ENCODE results near the gene BTBD9. TPM values are rescaled to one million over a fixed set of nuclear protein-coding genes. Genes with fewer than 3 reads are reported as not detected.
A peak's percentile ranks its signal among the peaks of the same experiment; 100 is the strongest.

BTBD9 gene
- total RNA-seq, 1 experiment from 2014 or later, result 4.3 TPM

DNA sequence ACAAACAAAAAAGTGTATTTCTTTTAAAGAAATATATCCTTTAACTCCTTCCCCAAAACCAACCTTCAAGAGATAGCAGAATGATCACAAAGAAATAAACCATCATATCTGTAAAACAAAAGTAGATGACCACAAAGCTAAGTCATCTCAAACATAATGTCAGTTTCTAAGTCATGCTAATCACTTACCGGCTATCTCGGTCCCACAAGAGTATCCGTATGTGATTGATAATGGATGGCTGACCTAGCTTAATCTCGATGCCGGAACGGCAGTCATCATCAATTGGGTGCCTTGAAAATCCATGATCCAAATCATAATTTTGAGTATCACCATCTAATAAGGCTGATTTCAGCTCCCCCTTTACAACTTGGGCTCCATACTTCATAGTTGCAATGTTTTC, 59.7 kb downstream of the BTBD9 start:
- intact Hi-C loops (cut with micrococcal nuclease), result no loop called here
- CTCF ChIA-PET, result no interaction called here

DNA sequence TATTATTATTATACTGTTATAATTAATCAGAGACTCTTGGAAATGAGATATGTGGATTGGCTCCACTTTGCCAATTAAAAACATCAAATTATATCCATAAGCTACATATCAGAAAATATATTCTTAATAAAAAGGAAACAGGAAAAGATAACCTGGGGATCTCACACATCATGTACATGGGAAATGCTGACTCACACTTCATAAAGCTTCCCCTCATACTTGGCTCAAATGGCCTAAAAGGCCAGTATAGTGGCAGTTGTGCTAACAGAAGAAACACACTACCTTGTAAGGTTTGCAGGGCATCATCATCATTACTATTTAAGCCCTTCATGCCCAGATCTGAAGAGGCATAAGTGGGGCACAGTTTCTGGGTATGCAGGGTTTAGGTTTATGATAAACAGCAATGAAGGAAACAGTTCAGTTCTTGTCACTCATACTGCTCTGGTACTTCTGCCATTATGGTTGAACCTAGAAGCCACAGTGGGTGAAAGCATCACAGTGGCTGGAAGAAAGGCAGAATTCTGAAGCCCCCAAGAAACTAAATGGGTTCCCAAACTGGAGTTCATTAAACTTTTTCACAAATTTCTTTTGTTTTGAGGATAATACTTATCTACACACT, 60.6 kb downstream of the BTBD9 start:
- no peak overlapping the region for H2AFZ ChIP-seq (ENCODE audit: low read length)
- DNase-seq, result peak; percentile 33
- intact Hi-C loops (cut with micrococcal nuclease), result no loop called here
- H3K4me1 ChIP-seq (ENCODE audit: insufficient read depth, low read length), result peaks cover 5% of the 10 kb centered on the region; the same call in 1 of the 2 replicates
- H3K4me2 ChIP-seq (ENCODE audit: low read length), result no peak overlapping the region
- H3K36me3 ChIP-seq (ENCODE audit: low read depth, low read length), result no peaks in the 10 kb centered on the region
- H3K9me2 ChIP-seq (replicated peaks; ENCODE audit: low read length), result no peaks in the 10 kb centered on the region
- no peaks in the 10 kb centered on the region for H4K20me1 ChIP-seq (ENCODE audit: low read length)
- H3F3A ChIP-seq (ENCODE audit: low read length, unreplicated experiment), result no peaks in the 10 kb centered on the region
- H3K9me3 ChIP-seq (ENCODE audit: low read length), result no peaks in the 10 kb centered on the region
- peak; percentile 51; the same call in 1 of the 2 replicates for ATAC-seq
- H3K27ac ChIP-seq (ENCODE audit: low read length), result no peak overlapping the region
- TF ChIP-seq EZH2 (IDR thresholded peaks at IDR 0.05; ENCODE audit: low read length, unreplicated experiment), result no peak
- no peak for TF ChIP-seq EZH2phosphoT487 (IDR thresholded peaks at IDR 0.05; ENCODE audit: borderline replicate concordance, low read length)
- TF ChIP-seq, protein P1, sequence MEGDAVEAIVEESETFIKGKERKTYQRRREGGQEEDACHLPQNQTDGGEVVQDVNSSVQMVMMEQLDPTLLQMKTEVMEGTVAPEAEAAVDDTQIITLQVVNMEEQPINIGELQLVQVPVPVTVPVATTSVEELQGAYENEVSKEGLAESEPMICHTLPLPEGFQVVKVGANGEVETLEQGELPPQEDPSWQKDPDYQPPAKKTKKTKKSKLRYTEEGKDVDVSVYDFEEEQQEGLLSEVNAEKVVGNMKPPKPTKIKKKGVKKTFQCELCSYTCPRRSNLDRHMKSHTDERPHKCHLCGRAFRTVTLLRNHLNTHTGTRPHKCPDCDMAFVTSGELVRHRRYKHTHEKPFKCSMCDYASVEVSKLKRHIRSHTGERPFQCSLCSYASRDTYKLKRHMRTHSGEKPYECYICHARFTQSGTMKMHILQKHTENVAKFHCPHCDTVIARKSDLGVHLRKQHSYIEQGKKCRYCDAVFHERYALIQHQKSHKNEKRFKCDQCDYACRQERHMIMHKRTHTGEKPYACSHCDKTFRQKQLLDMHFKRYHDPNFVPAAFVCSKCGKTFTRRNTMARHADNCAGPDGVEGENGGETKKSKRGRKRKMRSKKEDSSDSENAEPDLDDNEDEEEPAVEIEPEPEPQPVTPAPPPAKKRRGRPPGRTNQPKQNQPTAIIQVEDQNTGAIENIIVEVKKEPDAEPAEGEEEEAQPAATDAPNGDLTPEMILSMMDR (conservative IDR thresholded peaks at IDR 0.05; ENCODE audit: low read depth, low read length), result no peak
- no peaks in the 10 kb centered on the region for H3K79me2 ChIP-seq (ENCODE audit: low read length)
- ChIA-PET POLR2A (ENCODE audit: unreplicated experiment) (no interaction called here), CTCF (no interaction called here)
- BruUV-seq (replicated peaks), result no TSS peak
- H3K9ac ChIP-seq (ENCODE audit: low read length), result no peak overlapping the region
- no peaks in the 10 kb centered on the region for H3K27me3 ChIP-seq (ENCODE audit: low read length)
- no peak overlapping the region for H3K4me3 ChIP-seq (ENCODE audit: low read length)

More for the DNA sequence above, 59.7 kb downstream of the BTBD9 start:
- H4K20me1 ChIP-seq (ENCODE audit: low read length), result no peaks in the 10 kb centered on the region
- no peak overlapping the region for H3K4me2 ChIP-seq (ENCODE audit: low read length)
- no peak overlapping the region for H2AFZ ChIP-seq (ENCODE audit: low read length)
- ATAC-seq, result no peak
- BruUV-seq (replicated peaks), result no TSS peak
- no peaks in the 10 kb centered on the region for H3K36me3 ChIP-seq (ENCODE audit: low read depth, low read length)
- no peaks in the 10 kb centered on the region for H3K27me3 ChIP-seq (ENCODE audit: low read length)
- H3F3A ChIP-seq (ENCODE audit: low read length, unreplicated experiment), result no peaks in the 10 kb centered on the region
- H3K27ac ChIP-seq (ENCODE audit: low read length), result no peak overlapping the region
- no peak overlapping the region for H3K4me3 ChIP-seq (ENCODE audit: low read length)
- no peak for DNase-seq
- H3K9ac ChIP-seq (ENCODE audit: low read length), result no peak overlapping the region
- TF ChIP-seq, protein P1 (conservative IDR thresholded peaks at IDR 0.05; ENCODE audit: low read depth, low read length), result no peak
- no peak for TF ChIP-seq EZH2phosphoT487 (IDR thresholded peaks at IDR 0.05; ENCODE audit: borderline replicate concordance, low read length)
- TF ChIP-seq EZH2 (IDR thresholded peaks at IDR 0.05; ENCODE audit: low read length, unreplicated experiment), result no peak
- H3K4me1 ChIP-seq (ENCODE audit: insufficient read depth, low read length), result peaks cover 5% of the 10 kb centered on the region; the same call in 1 of the 2 replicates
- H3K79me2 ChIP-seq (ENCODE audit: low read length), result no peaks in the 10 kb centered on the region
- POLR2A ChIA-PET (ENCODE audit: unreplicated experiment), result interaction anchor here (0.6 kb wide), 1 partner anchor 551 kb away, joined by 3 read pairs; no protein-coding TSS in a partner anchor
- no peaks in the 10 kb centered on the region for H3K9me3 ChIP-seq (ENCODE audit: low read length)
- H3K9me2 ChIP-seq (replicated peaks; ENCODE audit: low read length), result no peaks in the 10 kb centered on the region

DNA sequence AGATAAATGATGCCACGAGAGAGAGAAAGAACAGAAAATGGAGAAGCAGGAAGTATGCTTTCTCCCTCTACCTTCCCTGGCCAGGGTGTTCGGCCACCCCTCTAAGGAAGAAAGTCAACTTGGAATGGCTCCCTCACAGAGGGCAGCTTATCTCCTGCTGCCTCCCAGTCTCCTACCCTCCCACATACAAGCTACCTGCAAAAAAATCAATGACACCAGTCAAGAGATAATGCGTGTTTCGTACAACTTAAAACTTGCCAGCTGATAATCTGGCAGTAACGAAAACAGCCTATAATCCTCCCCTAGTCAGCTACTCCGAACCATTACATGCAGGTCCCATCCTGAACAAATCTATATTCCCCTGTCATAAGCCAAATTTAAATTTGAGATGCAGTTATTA, 61.7 kb downstream of the BTBD9 start:
- POLR2A ChIA-PET (ENCODE audit: unreplicated experiment), result interaction anchor here (0.6 kb wide), 1 partner anchor 9 kb away, joined by 6 read pairs; no protein-coding TSS in a partner anchor
- CTCF ChIA-PET, result no interaction called here
- no TSS peak for BruUV-seq (replicated peaks)

More for the DNA sequence above, 61.7 kb downstream of the BTBD9 start:
- Histone ChIP-seq H3F3A (ENCODE audit: low read length, unreplicated experiment) (no peaks in the 10 kb centered on the region), H3K27me3 (ENCODE audit: low read length) (no peaks in the 10 kb centered on the region), H3K4me3 (ENCODE audit: low read length) (no peak overlapping the region), H3K9me3 (ENCODE audit: low read length) (no peaks in the 10 kb centered on the region), H3K9me2 (replicated peaks; ENCODE audit: low read length) (no peaks in the 10 kb centered on the region), H3K9ac (ENCODE audit: low read length) (no peak overlapping the region), H3K27ac (ENCODE audit: low read length) (no peak overlapping the region), H3K36me3 (ENCODE audit: low read depth, low read length) (no peaks in the 10 kb centered on the region), H3K79me2 (ENCODE audit: low read length) (no peaks in the 10 kb centered on the region), H4K20me1 (ENCODE audit: low read length) (no peaks in the 10 kb centered on the region), H3K4me1 (ENCODE audit: insufficient read depth, low read length) (peaks cover 5% of the 10 kb centered on the region; the same call in 1 of the 2 replicates), H2AFZ (ENCODE audit: low read length) (no peak overlapping the region), H3K4me2 (ENCODE audit: low read length) (no peak overlapping the region)
- TF ChIP-seq EZH2 (IDR thresholded peaks at IDR 0.05; ENCODE audit: low read length, unreplicated experiment) (no peak), EZH2phosphoT487 (IDR thresholded peaks at IDR 0.05; ENCODE audit: borderline replicate concordance, low read length) (no peak)
- TF ChIP-seq, protein P1 (conservative IDR thresholded peaks at IDR 0.05; ENCODE audit: low read depth, low read length), result no peak
- no peak for DNase-seq
- intact Hi-C loops (cut with micrococcal nuclease), result no loop called here
- ATAC-seq, result no peak

Data from PC-3 (cell line).